ENCODE data around the gene FBXO39.
"Not testable (repeated sequence)": the region's sequence is repeated elsewhere in the genome, so short reads cannot be mapped to it uniquely, and the experiment has no call there.

The FBXO39 gene

DNA sequence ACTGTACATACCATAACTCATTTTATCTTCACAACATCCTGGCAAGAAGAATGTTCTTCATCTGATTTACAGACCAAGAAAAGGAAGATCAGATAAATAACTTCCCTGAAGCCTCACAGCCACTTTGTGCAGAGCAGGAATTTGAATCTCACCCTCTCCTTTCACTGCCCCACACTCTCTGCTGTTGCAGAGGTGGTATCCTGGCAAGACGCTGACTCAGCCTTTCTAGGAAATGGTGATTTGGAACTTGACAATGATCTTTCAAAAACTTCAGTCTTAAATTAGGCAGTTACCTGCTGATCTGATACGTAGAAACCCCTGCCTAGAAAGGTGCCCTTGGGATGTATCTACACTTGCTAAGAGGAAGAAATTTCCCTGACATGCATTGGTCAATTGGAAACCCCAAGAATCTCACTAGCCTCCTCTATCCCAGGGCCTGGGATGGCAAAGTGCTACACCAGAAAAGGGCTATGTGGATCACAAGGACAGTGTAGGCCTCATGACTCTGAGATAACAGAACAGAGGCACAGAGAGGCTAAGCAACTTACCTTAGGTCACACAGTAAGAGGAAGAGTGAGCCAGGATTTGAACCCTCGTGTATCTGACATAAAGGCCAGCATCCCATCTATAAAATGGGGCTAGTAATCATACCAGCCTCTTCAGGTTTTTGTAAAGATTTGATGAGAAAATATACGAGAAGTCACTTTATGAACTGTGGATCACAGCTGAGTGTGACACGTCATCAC is 17.9 kb downstream of the FBXO39 start:
- no peak for DNase-seq (ENCODE audit: low read depth)

DNA sequence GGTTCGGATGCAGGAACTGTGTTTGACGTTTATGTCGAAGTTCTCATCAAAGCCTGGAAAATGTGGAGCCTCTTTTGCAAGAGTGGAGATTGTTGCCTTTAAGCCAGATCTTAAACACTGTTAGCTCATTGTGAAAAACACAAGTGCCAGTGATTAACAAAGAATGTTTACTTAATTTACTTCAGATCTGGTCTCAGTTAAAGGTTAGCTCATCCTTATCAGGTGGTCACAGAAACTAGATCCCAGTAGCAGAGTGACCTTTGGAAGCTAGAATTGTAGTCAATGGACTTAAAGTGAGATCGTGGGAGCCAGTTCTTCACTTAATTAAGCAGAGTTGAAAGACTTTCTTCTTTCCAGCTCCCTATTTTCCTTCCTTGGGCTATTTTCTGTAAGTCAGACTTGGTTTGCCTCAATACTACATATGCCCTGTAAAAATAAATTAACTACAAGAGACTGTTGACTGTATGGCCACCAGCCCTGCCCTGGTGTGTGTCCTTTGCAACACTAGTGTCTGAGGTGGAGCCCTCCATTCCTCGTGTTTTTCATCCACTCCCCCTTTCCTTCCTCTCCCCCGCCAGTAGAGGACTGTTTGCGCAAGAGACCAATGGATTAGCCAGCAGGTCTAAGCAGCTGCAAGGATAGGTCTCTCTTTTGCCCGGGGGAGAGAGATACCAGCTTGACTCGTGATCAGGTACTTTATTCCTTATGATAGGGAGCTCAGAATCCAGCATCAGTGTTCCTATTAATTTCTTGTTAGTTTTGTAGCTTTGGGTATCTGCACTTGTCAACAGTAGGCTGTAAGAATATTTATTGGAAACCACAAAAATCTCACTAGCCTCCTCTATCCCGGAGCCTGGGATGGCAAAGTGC is 20.2 kb downstream of the FBXO39 start:
- no peak for DNase-seq (ENCODE audit: low read depth)

DNA sequence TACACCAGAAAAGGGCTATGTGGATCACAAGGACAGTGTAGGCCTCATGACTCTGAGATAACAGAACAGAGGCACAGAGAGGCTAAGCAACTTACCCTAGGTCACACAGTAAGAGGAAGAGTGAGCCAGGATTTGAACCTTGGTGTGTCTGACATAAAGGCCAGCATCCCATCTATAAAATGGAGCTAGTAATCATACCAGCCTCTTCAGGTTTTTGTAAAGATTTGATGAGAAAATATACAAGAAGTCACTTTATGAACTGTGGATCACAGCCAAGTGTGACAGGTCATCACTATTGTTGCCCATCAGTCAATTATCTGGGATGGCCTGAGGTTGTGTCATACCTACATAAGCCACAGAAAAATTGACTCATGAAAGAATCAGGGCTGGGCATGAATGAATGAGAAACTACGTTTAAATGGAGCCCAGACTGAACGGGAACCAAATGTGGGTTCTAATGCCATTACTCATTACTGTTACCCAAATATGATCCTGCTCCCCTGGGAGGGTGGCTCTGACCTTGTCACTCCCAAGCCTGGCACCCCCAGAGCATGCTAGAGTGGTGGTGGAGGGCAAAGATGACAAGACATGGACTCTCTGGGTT is 21.0 kb downstream of the FBXO39 start:
- DNase-seq (ENCODE audit: low read depth), result peak; percentile 30

DNA sequence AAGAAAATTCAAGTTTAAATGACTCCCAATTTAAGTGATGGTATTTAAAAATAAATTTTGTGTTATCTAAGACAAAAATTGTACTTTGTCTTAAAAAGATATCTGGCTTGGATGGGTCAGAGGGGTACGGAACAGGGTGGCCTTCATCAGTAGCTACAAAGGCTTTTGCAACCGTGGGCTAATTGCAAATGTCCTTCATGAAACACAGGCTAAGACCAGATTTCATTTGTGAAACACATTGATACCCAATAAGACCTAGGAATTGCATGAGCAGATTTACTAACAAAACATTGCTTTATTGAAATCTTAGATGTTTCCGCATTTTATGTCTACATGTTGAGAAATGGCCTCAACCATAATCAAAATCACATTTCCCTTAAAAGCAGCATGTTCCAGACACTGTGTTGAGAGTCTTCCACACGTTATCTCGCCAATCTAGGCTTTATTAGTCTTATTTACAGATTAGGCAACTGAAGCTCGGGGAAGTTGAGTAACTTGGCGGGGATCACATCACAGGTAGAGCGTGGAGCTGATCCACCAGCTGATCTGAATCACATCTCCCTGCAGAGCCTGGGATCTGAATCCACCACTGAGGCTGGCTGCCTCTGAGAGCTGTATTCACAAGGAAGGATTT is 21.8 kb downstream of the FBXO39 start:
- DNase-seq (ENCODE audit: low read depth), result no peak

DNA sequence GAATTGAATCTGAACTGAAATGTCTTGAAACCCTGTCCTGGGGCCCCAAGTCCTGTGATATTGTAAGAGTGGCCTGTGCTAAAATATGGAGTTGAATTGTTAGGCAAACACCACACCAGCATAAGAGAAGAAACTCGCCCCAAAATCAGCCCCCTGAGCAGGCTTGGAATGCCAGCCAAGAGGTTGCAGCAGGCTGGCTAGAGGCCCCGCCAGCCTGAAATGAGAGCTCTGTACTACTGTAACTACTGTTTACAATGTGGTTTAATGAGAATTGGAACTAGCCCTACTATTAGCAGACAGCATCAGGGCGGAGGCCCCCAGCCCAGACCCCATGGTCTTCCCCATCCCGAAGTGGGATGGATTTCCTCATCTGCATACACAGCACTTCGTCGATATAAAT is 23.7 kb downstream of the FBXO39 start:
- DNase-seq (ENCODE audit: low read depth), result no peak

DNA sequence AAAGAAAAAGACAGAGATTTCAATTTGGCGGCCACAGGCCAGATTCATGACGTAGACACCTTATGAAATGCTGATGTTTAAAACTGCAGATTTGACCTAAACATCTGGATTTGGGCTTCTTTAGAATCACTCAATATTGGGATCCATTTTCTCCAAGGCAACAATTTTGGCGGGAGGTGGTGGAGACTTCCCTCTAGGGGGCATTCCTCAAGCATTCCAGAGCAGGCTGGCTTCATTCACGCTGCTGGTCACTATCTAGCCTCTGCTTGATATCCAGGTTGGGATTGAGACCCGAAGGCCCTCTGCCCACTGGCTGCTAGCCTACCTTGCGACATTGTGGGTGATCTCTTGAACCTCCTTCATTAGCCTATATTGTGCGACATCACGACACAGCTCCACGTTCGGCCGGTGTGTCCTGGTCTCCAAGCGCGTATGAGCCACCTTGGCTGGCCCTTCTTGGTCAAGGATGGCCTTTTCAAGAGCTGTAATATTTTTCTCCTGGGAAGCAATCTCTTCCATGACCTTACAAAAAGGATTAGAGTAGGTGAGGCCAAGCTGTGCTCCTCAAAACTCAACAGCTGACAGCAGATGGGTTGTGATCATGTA is 24.5 kb downstream of the FBXO39 start:
- no peak for DNase-seq (ENCODE audit: low read depth)

DNA sequence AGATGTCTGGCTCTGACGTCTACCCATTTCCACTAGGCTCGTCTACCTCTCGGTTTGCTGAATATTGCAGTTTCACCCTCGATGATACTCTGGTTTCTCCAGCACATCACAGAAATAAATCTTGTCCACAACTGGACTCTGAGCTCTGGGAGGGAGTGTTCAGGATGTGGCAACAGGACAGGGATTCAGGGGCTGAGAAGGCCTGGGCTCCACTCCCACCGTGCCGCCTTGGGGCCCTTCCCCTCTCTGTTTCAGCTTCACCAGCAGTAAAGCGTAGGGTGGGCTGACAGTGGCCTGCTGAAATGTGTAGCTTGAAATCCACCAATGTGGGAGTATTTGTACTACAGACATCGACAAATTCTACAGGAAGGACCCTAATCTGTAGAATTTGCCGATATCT is 35.5 kb downstream of the FBXO39 start:
- no peak for DNase-seq (ENCODE audit: low read depth)

DNA sequence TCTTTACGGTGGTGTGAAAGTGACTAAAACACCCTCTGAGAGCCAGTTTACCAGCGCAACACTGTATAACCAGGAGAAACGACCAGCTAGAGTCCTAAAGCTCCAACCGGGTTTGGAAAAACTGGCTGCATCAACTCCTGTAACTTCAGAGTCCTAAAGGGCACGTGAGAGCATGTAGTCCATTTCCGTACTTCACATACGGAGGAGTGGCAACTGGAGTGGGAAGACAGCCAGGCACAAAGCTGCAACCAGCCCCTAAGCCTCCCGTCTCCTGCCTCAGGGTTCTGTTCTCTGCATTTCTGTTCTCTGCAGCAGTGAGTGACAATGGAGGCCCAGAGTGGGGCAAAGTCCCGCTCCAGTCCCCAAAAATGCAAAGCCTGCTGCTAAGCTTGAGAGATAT is 36.3 kb downstream of the FBXO39 start:
- DNase-seq (ENCODE audit: low read depth), result no peak

DNA sequence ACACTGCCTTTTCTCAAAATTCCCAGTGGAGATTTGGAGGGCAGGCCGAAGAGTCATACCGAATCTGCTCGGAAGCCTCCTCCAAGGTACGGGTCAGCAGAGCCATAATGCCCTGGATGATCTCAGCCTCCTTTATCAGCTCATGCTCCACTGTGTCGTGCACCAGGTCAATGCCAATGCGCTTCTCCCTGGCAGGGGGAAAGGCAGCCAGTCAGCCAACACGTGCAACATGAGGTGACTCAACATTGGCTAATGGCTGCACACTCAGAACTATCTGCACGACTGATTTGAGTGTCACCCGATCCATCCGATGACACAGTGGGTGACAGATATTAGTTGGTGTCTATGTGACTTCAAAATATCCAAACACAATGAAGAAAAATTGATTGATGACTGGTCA is 39.8 kb downstream of the FBXO39 start:
- DNase-seq (ENCODE audit: low read depth), result no peak

DNA sequence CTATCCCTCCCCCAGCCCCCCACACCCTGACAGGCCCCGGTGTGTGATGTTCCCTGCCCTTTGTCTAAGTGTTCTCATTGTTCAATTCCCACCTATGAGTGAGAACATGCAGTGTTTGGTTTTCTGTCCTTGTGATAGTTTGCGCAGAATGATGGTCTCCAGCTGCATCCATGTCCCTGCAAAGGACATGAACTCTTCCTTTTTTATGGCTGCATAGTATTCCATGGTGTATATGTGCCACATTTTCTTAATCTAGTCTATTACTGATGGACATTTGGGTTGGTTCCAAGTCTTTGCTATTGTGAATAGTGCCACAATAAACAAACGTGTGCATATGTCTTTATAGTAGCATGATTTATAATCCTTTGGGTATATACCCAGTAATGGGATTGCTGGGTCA is 40.4 kb downstream of the FBXO39 start:
- DNase-seq (ENCODE audit: low read depth), result not testable (repeated sequence)

DNA sequence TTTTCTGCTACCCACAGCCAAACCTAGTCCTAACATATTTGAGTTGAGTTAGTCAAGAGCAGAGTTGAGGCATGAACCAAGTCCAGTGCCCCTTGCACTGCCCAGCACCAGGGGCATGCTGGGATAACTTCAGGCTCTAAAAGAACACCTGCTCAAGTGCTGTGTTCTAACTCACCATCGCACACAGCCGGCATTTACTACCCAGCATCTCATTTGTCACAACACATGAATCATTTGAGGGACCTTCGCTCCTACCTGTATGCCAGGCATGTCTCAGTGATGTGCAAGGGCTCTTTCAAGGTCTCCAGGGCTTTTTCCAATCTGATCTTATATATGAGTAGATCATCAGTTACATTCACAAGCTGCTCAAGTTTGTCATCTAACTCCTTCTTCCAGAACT is 42.9 kb downstream of the FBXO39 start:
- no peak for DNase-seq (ENCODE audit: low read depth)

DNA sequence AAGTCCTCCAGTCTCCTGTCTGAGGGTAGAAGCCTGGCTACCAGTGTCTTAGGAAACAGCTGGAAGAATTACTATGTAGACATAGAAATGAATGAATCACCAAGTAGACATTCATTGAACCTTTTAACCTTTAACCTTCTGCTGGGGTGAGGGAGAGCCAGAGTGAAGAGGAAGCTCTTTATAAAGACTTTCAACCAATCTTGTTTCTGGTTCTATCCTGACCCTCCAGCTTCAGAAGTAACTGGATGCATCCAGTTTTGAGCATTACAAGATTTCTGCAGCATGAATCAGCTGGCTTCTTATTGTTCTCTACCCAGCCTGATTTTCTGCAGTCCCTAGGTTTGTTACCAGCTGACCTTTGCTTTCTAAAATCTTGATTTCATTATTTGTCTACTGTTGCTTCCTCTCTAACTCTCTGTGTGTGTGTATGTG is 47.0 kb downstream of the FBXO39 start:
- peak; percentile 36 for DNase-seq (ENCODE audit: low read depth)

DNA sequence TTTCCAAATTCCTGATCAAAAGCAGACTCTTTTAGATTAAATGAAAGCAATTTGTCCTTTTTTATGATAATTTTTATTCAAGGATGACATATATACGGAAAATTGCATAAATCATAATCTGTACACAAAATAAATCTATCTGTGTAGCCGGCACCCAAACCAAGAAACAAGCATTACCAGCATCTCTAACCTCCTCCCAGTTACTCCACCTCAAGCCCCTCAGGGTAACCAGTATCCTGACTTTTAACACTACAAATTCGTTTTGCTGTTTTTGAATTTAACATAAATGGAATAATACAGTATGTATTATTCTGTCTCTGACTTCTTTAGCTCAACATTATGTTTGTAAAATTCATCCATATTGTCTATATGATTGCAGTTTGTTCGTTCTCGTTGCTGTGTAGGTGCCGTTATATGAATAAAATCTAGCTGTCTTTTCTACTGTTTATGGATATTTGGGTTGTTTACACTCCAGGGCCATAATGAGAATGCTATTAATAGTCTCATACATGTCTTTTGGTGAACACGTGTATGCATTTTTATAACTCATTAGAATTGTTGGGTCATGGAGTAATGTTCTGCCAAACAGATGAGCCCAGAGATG is 54.5 kb downstream of the FBXO39 start:
- DNase-seq (ENCODE audit: low read depth), result no peak

DNA sequence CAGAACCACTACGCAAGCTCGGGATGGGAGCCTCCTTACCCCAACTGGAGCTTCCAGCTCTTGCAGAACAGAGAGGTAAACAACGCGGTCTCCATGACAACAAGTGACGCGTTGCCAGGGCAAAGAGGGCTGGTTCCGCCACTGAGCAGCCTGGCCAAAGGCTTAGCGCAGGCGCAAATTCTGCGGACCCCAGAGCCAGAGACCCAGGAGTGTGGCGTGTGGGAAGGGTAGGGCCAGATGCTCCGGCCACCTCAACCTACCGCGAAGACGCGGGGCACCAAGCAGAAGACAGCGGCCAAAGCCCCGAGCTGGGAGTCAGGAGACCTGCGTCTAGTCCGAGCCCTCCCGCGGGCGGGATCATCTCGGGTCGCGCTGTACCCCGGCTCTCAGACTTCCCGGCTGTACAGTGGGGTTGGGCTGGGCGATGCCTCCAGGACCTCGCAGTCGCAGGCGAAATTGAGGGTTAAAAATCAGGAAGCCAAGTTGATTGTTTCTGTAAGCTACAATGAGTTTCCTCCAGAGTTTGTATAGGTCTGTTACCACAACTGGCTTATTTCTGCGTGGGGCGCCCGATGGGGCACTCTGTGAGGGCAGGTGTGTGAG is 55.7 kb downstream of the FBXO39 start, which contains the start of gene TEKT1:
Gene TEKT1 (minus strand): TSS at position 69 of the 603 bp plus-strand sequence. CDS start 1,353 bp downstream, outside the sequence.
- peak; percentile 46 for DNase-seq (ENCODE audit: low read depth)

Data from EH (cell line).